ENCODE data around the gene RNF11. TPM values are rescaled to one million over a fixed set of nuclear protein-coding genes. Genes with fewer than 3 reads are reported as not detected.
"Not testable (repeated sequence)": the region's sequence is repeated elsewhere in the genome, so short reads cannot be mapped to it uniquely, and the experiment has no call there.

Gene RNF11
- total RNA-seq, 1 donor from 2014 or later: 126 TPM

GRCh38 chr1:51231896-51232295, 4.2 kb upstream of the RNF11 start:
- FAIRE-seq (no peak), DNase-seq (ENCODE audit: low read depth) (no peak)
- H4K20me1 ChIP-seq (ENCODE audit: insufficient read depth, low read length): no peaks in the 10 kb centered on the region
- H3K9me3 ChIP-seq (ENCODE audit: insufficient read depth, low read depth, low read length): no peaks in the 10 kb centered on the region
- peaks cover 12% of the 10 kb centered on the region for H3K4me1 ChIP-seq (ENCODE audit: insufficient read depth, low read length)
- H2AFZ ChIP-seq (ENCODE audit: low read depth, low read length): no peak overlapping the region
- H3K4me3 ChIP-seq (ENCODE audit: insufficient read depth, low read depth, low read length): no peak overlapping the region
- TF ChIP-seq EZH2 (IDR thresholded peaks at IDR 0.05; ENCODE audit: insufficient read depth, low read length) (no peak), CTCF (IDR thresholded peaks at IDR 0.05; ENCODE audit: insufficient read depth, low read depth, low read length) (no peak)
- peaks cover 12% of the 10 kb centered on the region for H3K79me2 ChIP-seq (ENCODE audit: insufficient read depth, low read length)
- H3K27me3 Mint-ChIP-seq (ENCODE audit: low read depth, unreplicated experiment): peaks cover 3% of the 10 kb centered on the region
- H3K9me3 Mint-ChIP-seq (ENCODE audit: unreplicated experiment): no peaks in the 10 kb centered on the region
- H3K36me3 Mint-ChIP-seq (ENCODE audit: low read depth, unreplicated experiment): no peaks in the 10 kb centered on the region
- H3K4me1 Mint-ChIP-seq (ENCODE audit: low read depth, unreplicated experiment): peaks cover 10% of the 10 kb centered on the region
- H3K27ac Mint-ChIP-seq (ENCODE audit: unreplicated experiment): no peak overlapping the region
- no peak overlapping the region for H3K9ac ChIP-seq (ENCODE audit: low read length)
- no peak overlapping the region for H3K4me3 Mint-ChIP-seq (ENCODE audit: unreplicated experiment)
- H3K27me3 ChIP-seq (ENCODE audit: insufficient read depth, low read length): no peaks in the 10 kb centered on the region
- H3K4me2 ChIP-seq (ENCODE audit: low read length): no peak overlapping the region
- no peaks in the 10 kb centered on the region for H3K36me3 ChIP-seq (ENCODE audit: insufficient read depth, low read length)
- H3K27ac ChIP-seq (ENCODE audit: low read depth, low read length): no peak overlapping the region

GRCh38 chr1:51234236-51234635, 1.8 kb upstream of the RNF11 start:
- H3K4me1 Mint-ChIP-seq (ENCODE audit: low read depth, unreplicated experiment): peaks cover 12% of the 10 kb centered on the region
- not testable (repeated sequence) for H3K4me2 ChIP-seq (ENCODE audit: low read length); H2AFZ ChIP-seq (ENCODE audit: low read depth, low read length); FAIRE-seq; H3K9me3 Mint-ChIP-seq (ENCODE audit: unreplicated experiment); H3K4me3 Mint-ChIP-seq (ENCODE audit: unreplicated experiment); H3K27me3 Mint-ChIP-seq (ENCODE audit: low read depth, unreplicated experiment); H3K9ac ChIP-seq (ENCODE audit: low read length); H3K27me3 ChIP-seq (ENCODE audit: insufficient read depth, low read length); H3K36me3 Mint-ChIP-seq (ENCODE audit: low read depth, unreplicated experiment); H3K36me3 ChIP-seq (ENCODE audit: insufficient read depth, low read length); DNase-seq (ENCODE audit: low read depth); H3K27ac Mint-ChIP-seq (ENCODE audit: unreplicated experiment); H3K27ac ChIP-seq (ENCODE audit: low read depth, low read length); H3K4me3 ChIP-seq (ENCODE audit: insufficient read depth, low read depth, low read length); H3K9me3 ChIP-seq (ENCODE audit: insufficient read depth, low read depth, low read length)
- Histone ChIP-seq H4K20me1 (ENCODE audit: insufficient read depth, low read length) (peaks cover 18% of the 10 kb centered on the region), H3K4me1 (ENCODE audit: insufficient read depth, low read length) (peaks cover 19% of the 10 kb centered on the region), H3K79me2 (ENCODE audit: insufficient read depth, low read length) (peaks cover 35% of the 10 kb centered on the region)

GRCh38 chr1:51234721-51235425, 1.2 kb upstream of the RNF11 start:
- H3K4me1 Mint-ChIP-seq (ENCODE audit: low read depth, unreplicated experiment): peaks cover 17% of the 10 kb centered on the region
- Histone ChIP-seq H3K9ac (ENCODE audit: low read length) (peak overlapping the region; percentile 100), H3K4me3 (ENCODE audit: insufficient read depth, low read depth, low read length) (peak overlapping the region; percentile 100), H3K79me2 (ENCODE audit: insufficient read depth, low read length) (peaks cover 41% of the 10 kb centered on the region), H4K20me1 (ENCODE audit: insufficient read depth, low read length) (peaks cover 25% of the 10 kb centered on the region), H3K4me1 (ENCODE audit: insufficient read depth, low read length) (peaks cover 19% of the 10 kb centered on the region), H3K9me3 (ENCODE audit: insufficient read depth, low read depth, low read length) (no peaks in the 10 kb centered on the region), H3K36me3 (ENCODE audit: insufficient read depth, low read length) (no peaks in the 10 kb centered on the region), H3K27ac (ENCODE audit: low read depth, low read length) (peak overlapping the region; percentile 98), H2AFZ (ENCODE audit: low read depth, low read length) (peak overlapping the region; percentile 46), H3K27me3 (ENCODE audit: insufficient read depth, low read length) (no peaks in the 10 kb centered on the region), H3K4me2 (ENCODE audit: low read length) (peak overlapping the region; percentile 99)
- peak; percentile 17 for DNase-seq (ENCODE audit: low read depth)
- no peak for FAIRE-seq
- H3K9me3 Mint-ChIP-seq (ENCODE audit: unreplicated experiment): no peaks in the 10 kb centered on the region
- peak overlapping the region; percentile 97 for H3K27ac Mint-ChIP-seq (ENCODE audit: unreplicated experiment)
- H3K4me3 Mint-ChIP-seq (ENCODE audit: unreplicated experiment): peak overlapping the region; percentile 92
- no peak for TF ChIP-seq EZH2 (IDR thresholded peaks at IDR 0.05; ENCODE audit: insufficient read depth, low read length)
- no peak for TF ChIP-seq CTCF (IDR thresholded peaks at IDR 0.05; ENCODE audit: insufficient read depth, low read depth, low read length)
- no peaks in the 10 kb centered on the region for H3K27me3 Mint-ChIP-seq (ENCODE audit: low read depth, unreplicated experiment)
- no peaks in the 10 kb centered on the region for H3K36me3 Mint-ChIP-seq (ENCODE audit: low read depth, unreplicated experiment)
